ENCODE results near the gene DTD2. TPM values are rescaled to one million over a fixed set of nuclear protein-coding genes. Genes with fewer than 3 reads are reported as not detected.
"Not testable (repeated sequence)": the region's sequence is repeated elsewhere in the genome, so short reads cannot be mapped to it uniquely, and the experiment has no call there.

Gene DTD2
- 50.4 TPM for total RNA-seq

- peak; percentile 82 to 95 (median 90) for DNase-seq (ENCODE audit: low read depth in 2 of 3, low spot score in 2 of 3)
These were observed at the start of gene DTD2 for GRCh38 chr14:31456841-31457664. DTD2 (minus strand) TSS chr14:31457506; CDS start chr14:31457393, 113 bp downstream.

GRCh38 chr14:31505411-31505810 is 48.1 kb upstream of the DTD2 start:
- no peak for DNase-seq (ENCODE audit: low read depth in 2 of 3, low spot score in 2 of 3)

- DNase-seq (ENCODE audit: low read depth in 2 of 3, low spot score in 2 of 3): no peak
These were observed 44.6 kb upstream of the DTD2 start for GRCh38 chr14:31501870-31502269.

GRCh38 chr14:31492759-31493498 is 35.6 kb upstream of the DTD2 start:
- no peak for DNase-seq (ENCODE audit: low read depth in 2 of 3, low spot score in 2 of 3)

- DNase-seq (ENCODE audit: low read depth in 2 of 3, low spot score in 2 of 3): peak in 1 of 3 donors; percentile 52
These were observed 32.4 kb upstream of the DTD2 start for GRCh38 chr14:31489691-31490090.

DNA sequence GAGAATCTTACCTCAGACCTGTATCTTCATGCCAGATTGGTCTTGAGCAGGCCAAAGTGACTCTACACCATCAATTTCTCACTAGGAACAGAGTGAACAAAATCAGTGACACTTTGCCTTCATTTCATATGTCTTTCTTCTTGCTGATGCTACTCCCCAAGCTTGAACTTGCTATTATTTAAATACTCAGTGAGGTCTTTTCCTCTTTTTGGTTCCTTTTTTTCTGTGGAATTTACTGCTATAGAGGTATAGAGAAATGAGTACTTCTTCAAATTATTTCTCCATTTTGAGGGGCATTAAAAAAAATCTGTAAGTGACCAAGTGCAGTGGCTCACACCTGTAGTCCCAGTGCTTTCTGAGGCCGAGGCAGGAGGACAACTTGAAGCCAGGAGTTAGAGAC is 30.6 kb upstream of the DTD2 start, which contains the start of gene GPR33:
Gene GPR33, minus strand, starts transcription at position 154 of the 400 bp plus-strand sequence. CDS start 4,074 bp downstream, outside the sequence.
- peak in 1 of 3 donors; percentile 12 for DNase-seq (ENCODE audit: low read depth in 2 of 3, low spot score in 2 of 3)

GRCh38 chr14:31486764-31487163 is 29.5 kb upstream of the DTD2 start:
- DNase-seq (ENCODE audit: low read depth in 2 of 3, low spot score in 2 of 3): no peak

DNA sequence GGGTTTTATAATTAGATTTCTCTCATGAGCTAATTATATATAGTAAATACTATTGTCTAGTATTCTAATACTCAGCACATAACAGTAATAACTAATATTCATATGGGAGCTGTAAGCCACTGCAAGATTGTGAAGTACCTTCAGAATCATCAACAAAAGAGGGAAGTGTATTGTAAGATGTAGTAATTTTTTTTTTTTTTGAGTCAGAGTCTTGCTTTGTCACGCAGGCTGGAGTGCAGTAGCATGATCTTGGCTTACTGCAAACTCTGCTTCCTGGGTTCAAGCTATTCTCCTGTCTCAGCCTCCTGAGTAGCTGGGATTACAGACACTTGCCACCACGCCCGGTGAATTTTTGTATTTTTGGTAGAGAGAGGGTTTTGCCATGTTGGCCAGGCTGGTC is 27.4 kb upstream of the DTD2 start:
- peak in 1 of 3 donors; percentile 14 for DNase-seq (ENCODE audit: low read depth in 2 of 3, low spot score in 2 of 3)

DNA sequence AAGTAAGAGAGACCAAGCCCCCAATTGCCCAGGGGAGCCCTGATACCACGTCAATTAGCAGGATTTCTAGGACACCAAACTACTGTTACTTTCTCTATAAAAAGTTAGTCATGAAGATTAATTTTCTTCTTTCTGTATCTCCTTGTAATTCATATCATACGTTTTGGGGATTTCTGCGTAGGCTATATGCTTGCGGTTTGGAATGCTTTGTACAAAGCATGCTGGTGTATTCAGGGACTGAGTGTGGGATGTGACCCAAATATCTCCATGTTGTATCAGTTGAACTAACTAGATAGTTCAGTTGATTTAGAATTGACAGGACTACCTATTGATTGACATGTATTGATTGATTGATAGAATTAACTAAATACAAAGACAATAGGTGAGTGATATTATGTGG is 22.9 kb upstream of the DTD2 start:
- DNase-seq (ENCODE audit: low read depth in 2 of 3, low spot score in 2 of 3): no peak

DNA sequence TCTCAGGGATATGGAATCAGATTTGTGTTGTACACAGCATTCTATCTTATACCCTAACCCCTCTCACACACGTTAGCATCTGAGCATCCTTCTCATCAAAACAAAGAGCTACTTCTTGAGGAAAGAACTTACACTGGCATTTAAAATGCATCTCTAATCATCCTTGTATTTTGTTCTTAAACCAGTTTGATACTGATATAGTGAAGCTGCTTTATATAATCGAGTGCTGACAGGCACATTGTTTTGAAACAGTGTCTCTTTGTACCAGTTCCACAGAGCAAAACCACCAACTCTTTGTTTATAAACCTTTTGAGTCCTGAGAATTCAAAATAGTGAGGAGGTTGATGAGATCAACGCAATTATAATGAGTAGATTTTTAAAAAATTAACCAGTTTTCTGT is 21.7 kb upstream of the DTD2 start:
- DNase-seq (ENCODE audit: low read depth in 2 of 3, low spot score in 2 of 3): no peak

- DNase-seq (ENCODE audit: low read depth in 2 of 3, low spot score in 2 of 3): no peak
These were observed 19.9 kb upstream of the DTD2 start for GRCh38 chr14:31477248-31477647.

DNA sequence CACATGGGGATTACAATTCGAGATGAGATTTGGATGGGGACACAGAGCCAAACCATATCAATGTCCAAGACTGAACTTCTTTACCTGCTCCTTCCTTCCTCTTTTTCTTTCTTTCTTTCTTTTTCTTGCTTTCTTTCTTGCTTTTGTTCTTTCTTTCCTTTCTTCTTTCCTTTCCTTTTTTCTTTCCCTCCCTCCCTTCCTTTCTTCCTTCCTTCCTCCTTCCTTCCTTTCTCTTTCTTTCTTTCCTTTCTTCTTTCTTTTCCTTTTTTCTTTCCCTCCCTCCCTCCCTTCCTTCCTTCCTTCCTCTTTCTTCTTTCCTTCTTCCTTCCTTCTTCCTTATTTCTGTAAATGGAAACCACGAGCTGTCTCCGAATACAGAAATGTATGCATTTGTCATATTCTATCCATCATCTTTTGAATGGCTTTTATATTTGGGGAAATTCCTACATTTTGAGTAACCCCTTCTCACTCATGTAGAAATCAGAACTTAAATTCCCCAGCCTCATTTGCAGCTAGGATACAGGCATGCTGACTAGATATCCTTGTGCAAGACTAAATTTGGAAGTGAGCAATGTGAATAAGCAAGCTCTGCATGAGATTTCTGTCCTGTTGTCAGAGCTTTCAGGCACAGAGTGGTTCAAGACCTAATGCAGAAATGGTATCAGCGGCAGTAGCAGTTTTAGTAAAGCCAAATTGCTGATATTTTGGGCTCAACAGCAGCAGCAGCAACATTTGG is 19.0 kb upstream of the DTD2 start:
- DNase-seq (ENCODE audit: low read depth in 2 of 3, low spot score in 2 of 3): no peak

DNA sequence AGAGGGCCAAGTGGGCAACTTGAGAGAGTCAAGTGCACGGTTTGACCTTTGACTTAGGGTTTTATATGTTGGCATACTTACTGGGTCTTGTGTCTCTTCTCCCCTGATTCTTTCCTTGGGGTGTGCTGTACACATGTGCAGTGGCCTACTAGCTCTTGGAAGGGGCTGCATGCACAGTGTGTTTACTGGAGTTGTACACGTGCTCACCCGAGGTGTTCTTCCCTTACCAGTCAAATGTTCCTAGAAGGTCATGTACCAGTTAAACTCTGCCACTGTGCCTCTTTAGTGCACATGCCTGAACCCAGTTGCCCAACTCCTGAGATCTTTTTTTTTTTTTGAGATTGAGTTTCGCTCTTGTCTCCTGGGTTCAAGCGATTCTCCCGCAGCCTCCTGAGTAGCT is 9.2 kb upstream of the DTD2 start:
- no peak for DNase-seq (ENCODE audit: low read depth in 2 of 3, low spot score in 2 of 3)

- no peak for DNase-seq (ENCODE audit: low read depth in 2 of 3, low spot score in 2 of 3)
These were observed 7.8 kb upstream of the DTD2 start for GRCh38 chr14:31465111-31465510.

- not testable (repeated sequence) for DNase-seq (ENCODE audit: low read depth in 2 of 3, low spot score in 2 of 3)
These were observed 5.1 kb upstream of the DTD2 start for GRCh38 chr14:31462450-31462849.

DNA sequence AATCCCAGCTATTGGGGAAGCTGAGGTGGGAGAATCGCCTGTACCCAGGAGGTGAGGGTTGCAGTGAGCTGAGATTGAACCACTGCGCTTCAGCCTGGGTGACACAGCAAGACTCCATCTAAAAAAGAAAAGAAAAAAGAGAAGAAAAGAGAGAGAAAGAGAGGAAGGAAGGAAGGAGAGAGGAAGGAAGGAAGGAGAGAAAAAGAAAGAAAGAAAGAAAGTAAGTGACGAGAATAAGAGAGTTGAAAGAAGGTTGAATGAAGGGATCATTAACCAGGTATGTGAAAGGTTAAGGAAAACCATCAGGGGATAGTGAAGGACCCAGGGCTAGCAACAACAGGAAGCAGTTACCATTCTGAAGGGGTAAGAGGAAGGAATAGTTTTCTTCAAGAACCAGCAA is 4.2 kb upstream of the DTD2 start:
- DNase-seq (ENCODE audit: low read depth in 2 of 3, low spot score in 2 of 3): no peak

DNA sequence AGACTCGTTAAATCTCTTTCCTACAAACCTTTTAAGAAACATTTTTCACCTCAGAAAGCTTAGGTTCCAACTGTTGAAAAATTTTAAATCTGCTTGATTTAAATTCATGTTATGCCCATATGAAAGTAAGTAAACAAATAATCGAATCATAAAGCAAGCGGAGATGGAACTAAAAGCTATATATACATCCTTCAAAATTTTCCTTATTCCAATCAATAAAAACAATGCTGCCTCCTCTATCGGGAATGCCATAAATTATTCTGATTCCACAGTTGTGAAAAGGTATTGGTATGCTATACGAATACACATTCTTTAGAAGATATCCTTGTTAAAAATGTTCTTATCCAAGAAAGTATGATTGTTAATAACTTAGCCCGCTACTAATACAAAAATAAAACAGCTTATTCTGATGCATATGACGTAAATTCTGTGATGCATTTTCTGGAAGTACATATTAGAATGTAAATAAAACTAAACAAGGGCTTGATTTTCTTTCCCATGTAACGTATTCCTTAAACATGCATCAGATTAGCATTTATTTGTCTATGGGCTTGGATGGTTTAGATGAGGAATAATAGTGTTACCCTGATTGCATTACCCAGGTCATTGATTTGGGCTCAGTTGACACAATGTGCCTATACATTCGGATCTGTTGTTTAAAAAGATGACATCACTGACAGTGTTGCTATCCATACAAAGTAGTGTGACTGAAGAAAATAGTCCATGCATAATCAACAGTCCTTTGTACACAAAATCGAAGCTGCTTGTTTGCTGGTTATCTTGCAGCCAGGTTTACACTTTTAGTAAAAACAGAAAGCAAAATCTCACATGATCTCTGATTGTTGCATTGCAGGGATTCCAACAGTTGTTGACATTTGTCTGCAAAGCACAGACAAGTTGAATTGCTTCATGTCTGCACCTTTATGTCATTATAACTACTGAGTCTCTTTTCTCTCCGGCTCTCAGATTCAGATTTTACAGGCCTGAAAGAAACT is 656 bp upstream of the DTD2 start:
- DNase-seq (ENCODE audit: low read depth in 2 of 3, low spot score in 2 of 3): no peak

DNA sequence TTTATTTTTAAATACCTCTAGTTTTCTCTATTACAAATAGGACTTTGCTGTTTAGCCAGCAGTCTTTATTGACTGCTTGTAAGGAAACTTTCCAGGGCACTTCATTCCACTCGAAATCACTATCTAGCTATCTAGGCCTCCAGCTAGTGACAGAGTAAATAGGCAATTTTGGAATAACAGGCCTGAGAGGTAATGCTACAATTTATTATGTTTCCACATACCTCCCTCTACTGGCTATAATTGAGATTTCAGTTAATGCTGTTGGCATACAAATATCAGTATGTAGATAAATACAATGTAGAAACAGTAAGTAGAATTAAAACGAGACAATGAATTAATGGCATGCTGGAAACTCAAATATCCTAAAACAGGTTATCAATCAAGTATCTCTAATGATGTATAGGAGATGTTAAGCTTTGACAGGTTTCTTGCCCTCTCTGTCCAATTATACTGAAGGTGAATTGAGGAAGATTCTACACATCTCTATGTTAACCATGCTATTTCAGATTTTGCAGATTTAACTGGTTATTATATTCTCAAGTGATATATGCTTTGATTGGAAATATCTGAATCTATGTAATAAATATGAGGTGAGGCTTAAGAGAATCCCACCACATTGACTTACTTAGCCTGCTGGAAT is 7.2 kb downstream of the DTD2 start:
- DNase-seq (ENCODE audit: low read depth in 2 of 3, low spot score in 2 of 3): peak in 2 of 3 donors; percentile 20 to 67

- no peak for DNase-seq (ENCODE audit: low read depth in 2 of 3, low spot score in 2 of 3)
These were observed 8.2 kb downstream of the DTD2 start for GRCh38 chr14:31449136-31449535.

Measured in hematopoietic multipotent progenitor cell (in vitro differentiated cells).